Stimulated activated naive B cell treated with anti-CD40 and anti-IgM and Interleukin-4, amounts not matched to agents 10 μg/mL and 1 μg/mL and 100 μg/mL, for 72 hours (primary cell): Measurements from ENCODE around the gene NGF.
A peak's percentile ranks its signal among the peaks of the same experiment; 100 is the strongest.
"Not testable (repeated sequence)": the region's sequence is repeated elsewhere in the genome, so short reads cannot be mapped to it uniquely, and the experiment has no call there.

Experiments
- ATAC-seq, 2 donors: fragments of 150-1000 bp; cut with Tn5 transposase; replicated peaks; 2 replicates each; pipeline ENCODE4 v1.10.0; 2021; ENCODE audit warnings: moderate library complexity in 1 of 2
- DNase-seq: peaks from one replicate; pipeline ENCODE4 v3.0.0; 2021
- H3K27ac Mint-ChIP-seq: one replicate; pipeline ENCODE4 v1.8.0; 2022; ENCODE audit warnings: mild to moderate bottlenecking, mixed read lengths
- H3K27me3 Mint-ChIP-seq, 2 donors: one replicate each; pipeline ENCODE4 v1.8.0; 2022; ENCODE audit warnings: mixed read lengths in 2 of 2
- H3K36me3 Mint-ChIP-seq, 2 donors: one replicate each; pipeline ENCODE4 v1.8.0; 2022; ENCODE audit warnings: mixed read lengths in 2 of 2, mild to moderate bottlenecking in 1 of 2
- H3K4me1 Mint-ChIP-seq, 2 donors: one replicate each; pipeline ENCODE4 v1.8.0; 2022; ENCODE audit warnings: mixed read lengths in 2 of 2, mild to moderate bottlenecking in 1 of 2
- H3K4me3 Mint-ChIP-seq, 2 donors: one replicate each; pipeline ENCODE4 v1.8.0; 2022; ENCODE audit warnings: mild to moderate bottlenecking in 2 of 2, mixed read lengths in 2 of 2, moderate library complexity in 1 of 2
- H3K9me3 Mint-ChIP-seq, 2 donors: one replicate each; pipeline ENCODE4 v1.8.0; 2022; ENCODE audit warnings: mixed read lengths in 2 of 2, mild to moderate bottlenecking in 1 of 2

NGF gene

DNA sequence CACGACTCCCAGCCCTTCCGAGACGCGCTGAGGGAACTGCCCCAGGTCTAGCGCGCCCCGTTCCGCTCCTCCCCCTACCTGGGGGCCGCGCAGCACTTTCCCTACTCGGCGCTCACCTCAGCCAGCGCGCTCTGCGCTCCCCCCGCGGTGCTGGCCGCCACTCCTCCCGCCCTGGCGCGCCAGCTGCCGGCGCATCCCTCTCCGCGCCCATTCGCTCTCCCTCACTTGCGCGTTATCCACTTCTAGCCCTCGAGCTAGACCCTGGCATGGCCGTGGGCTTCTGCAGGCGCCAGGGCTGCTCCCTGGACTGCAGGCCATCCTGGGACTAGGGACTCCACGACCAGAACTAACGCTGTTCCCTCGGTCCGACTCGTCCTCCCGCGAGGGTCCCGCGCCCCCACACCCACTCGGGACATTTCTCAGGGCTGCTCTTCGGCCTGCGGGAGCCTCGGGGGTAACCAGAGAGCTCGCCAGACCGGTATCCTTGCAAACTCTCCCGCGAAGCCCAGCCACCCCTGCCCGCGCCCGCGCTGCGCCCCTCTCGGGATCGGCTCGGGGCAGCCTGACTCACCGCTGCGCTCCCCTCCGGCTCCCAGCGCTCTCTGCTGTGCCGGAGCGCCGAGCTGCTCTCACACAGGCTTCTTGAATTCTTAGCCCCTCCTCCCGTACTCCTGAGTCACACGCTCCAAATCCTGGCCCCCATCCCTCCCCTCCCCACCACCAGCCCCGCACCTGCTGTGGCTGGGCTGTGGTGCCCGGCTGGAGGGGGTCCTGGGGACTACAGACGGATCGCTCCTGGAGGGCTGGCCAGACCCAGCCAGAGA lies at the start of gene NGF:
Gene NGF, minus strand, starts transcription at position 617 of the 824 bp plus-strand sequence. CDS start 51,454 bp downstream, outside the sequence.
- Mint-ChIP-seq H3K4me1 (no peaks in the 10 kb centered on the region), H3K9me3 (peaks cover 0 to 1% of the 10 kb centered on the region in 2 donors), H3K4me3 (no peak within 1 kb of the TSS), H3K27ac (no peak within 1 kb of the TSS), H3K36me3 (peaks cover 0 to 2% of the 10 kb centered on the region in 2 donors), H3K27me3 (peaks cover 44 to 53% of the 10 kb centered on the region in 2 donors)
- DNase-seq (no peak), ATAC-seq (no peak)

DNA sequence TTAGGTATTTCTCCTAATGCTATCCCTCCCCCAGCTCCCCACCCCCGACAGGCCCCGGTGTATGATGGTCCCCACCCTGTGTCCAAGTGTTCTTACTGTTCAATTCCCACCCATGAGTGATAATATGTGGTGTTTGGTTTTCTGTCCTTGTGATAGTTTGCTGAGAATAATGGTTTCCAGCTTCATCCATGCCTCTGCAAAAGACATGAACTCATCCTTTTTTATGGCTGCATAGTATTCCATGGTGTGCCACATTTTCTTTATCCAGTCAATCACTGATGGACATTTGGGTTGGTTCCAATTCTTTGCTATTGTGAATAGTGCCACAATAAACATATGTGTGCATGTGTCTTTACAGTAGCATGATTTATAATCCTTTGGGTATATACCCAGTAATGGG lies 45.4 kb upstream of the NGF start:
- peaks cover 14 to 16% of the 10 kb centered on the region in 2 donors for H3K9me3 Mint-ChIP-seq
- H3K4me3 Mint-ChIP-seq, H3K36me3 Mint-ChIP-seq, H3K27ac Mint-ChIP-seq, H3K4me1 Mint-ChIP-seq, DNase-seq, H3K27me3 Mint-ChIP-seq, ATAC-seq: not testable (repeated sequence)

DNA sequence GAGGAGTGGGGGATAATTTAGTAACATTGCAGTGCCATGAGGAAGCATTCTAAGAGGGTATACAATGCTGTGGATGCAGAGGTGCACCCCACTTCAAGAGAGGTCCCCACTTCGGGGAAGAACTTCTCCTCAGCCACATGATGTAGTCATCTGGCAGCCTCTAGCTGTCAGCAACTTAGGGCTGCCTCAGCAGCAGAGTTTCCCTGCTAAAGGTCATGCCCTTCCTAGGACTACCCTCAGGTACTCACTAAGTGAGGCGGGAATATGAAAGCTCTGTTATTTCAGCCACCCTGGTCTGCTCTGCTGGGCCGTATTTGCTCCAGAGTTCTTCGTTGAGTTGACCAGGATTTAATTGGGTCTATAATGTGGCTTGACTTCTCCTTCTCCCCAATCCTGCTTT lies 41.9 kb upstream of the NGF start:
- H3K27me3 Mint-ChIP-seq, result peaks cover 0 to 3% of the 10 kb centered on the region in 2 donors
- H3K27ac Mint-ChIP-seq, result no peak overlapping the region
- DNase-seq (no peak), ATAC-seq (no peak)
- no peaks in the 10 kb centered on the region for H3K36me3 Mint-ChIP-seq
- H3K9me3 Mint-ChIP-seq, result peaks cover 5% of the 10 kb centered on the region in 2 donors
- H3K4me1 Mint-ChIP-seq, result peaks cover 0 to 2% of the 10 kb centered on the region in 2 donors
- H3K4me3 Mint-ChIP-seq, result no peak overlapping the region

DNA sequence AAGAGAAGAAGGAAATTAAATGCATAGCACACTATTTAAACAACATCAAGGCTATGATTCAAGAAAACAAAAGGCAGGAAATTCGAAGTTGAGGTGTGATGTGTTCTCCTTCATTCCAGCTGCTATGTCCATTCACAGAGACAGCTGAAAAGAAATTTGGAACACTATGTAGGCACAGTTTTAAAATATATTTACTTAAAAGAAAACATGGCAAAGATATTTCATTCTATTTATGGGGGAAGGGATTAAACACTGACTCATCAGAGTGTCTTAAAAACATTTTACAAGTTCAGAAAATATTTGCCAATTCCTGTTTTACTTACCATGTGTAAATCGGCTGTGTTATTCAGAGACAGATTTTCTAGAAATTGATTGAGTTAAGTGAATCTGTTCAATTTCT lies 39.4 kb upstream of the NGF start:
- H3K27me3 Mint-ChIP-seq, result peaks cover 0 to 3% of the 10 kb centered on the region in 2 donors
- DNase-seq, result no peak

DNA sequence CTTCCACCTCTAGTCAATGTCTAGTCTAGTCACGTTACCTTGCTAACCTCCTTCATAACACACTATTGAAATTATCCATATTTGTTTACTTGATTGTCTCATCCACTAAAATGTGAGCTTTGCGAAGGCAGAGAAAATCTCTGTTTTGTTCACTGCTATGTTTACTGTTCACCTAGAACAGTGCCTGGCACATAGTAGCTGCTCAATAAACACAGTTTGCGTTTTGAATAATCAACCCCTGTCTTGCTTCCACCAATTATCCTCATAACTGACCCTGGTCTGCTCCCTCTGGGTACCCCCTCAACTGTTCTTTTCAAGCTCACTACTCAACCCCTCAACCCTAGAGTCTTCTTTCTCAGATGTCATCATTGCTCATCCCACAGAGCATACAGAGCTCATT lies 36.5 kb upstream of the NGF start:
- H3K9me3 Mint-ChIP-seq, result peaks cover 0 to under 1% of the 10 kb centered on the region in 2 donors
- no peak for ATAC-seq
- H3K4me3 Mint-ChIP-seq, result no peak overlapping the region
- no peaks in the 10 kb centered on the region for H3K4me1 Mint-ChIP-seq
- DNase-seq, result no peak
- H3K36me3 Mint-ChIP-seq, result no peaks in the 10 kb centered on the region
- H3K27ac Mint-ChIP-seq, result no peak overlapping the region
- no peaks in the 10 kb centered on the region for H3K27me3 Mint-ChIP-seq

More for the DNA sequence above, 39.4 kb upstream of the NGF start:
- Mint-ChIP-seq H3K36me3 (no peaks in the 10 kb centered on the region), H3K9me3 (peaks cover 0 to 1% of the 10 kb centered on the region in 2 donors), H3K4me1 (peaks cover 0 to 2% of the 10 kb centered on the region in 2 donors), H3K4me3 (no peak overlapping the region), H3K27ac (no peak overlapping the region)
- ATAC-seq, result no peak

DNA sequence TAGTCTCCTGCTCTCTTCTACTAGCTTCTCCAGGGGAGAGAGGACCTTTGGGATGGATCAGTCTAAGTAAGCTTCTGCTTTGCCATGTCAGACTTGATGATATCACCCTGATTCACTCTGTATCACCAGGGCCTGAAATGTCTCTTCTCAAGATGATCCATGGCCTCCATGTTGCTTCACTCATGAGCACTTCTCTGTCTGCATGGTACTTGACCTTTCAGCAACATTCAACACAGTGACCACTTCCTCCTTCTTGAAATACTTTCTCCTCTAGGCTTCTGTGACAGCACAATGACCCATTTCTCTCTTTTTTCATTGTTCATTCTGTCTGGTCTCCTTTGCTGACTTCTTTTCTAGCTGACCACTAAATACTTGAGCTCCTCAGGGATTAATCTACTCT lies 35.3 kb upstream of the NGF start:
- H3K27ac Mint-ChIP-seq, result no peak overlapping the region
- no peak for DNase-seq
- H3K36me3 Mint-ChIP-seq, result no peaks in the 10 kb centered on the region
- H3K4me3 Mint-ChIP-seq, result no peak overlapping the region
- H3K9me3 Mint-ChIP-seq, result no peaks in the 10 kb centered on the region
- H3K27me3 Mint-ChIP-seq, result no peaks in the 10 kb centered on the region
- H3K4me1 Mint-ChIP-seq, result no peaks in the 10 kb centered on the region
- peak; percentile 93 to 95 for ATAC-seq

DNA sequence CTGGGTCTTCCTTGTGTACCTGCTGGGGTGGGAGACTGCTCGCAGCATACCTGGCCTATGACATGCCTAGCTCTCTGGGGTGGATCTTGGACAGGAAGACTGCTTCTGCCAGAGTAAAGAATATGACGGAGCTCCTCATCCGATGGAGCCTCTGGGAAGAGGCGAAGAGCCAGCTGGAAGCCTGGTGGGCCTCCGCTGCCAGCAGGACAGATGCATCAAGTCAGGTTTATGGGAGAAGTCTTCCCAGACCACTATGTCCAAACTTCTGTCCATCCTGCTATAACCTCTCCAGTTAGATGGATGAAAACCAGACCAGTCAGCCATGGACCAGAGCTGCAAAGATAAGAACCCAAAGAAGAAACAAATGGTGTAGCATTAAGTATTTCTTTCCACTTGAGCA lies 27.7 kb upstream of the NGF start:
- no peak for ATAC-seq

DNA sequence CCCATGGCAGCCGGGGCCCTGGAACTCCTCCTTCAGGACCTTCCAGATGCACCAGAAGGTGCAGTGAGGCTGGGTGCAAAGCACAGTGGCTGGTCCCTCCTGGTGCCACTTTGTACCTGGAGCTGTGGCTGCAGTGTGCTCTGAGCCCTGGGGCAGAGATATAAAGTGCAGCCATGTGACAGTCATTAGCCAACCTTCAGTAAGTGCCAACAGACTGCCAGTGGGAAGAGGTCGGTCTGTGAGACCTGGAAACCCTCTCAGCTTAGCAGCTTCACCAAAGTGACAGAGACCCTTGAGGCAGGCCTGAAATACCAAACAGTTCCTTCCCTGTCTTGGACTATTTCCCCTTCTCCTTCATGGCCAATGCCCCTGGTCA lies 26.7 kb upstream of the NGF start:
- H3K27me3 Mint-ChIP-seq, result no peaks in the 10 kb centered on the region
- H3K4me3 Mint-ChIP-seq, result no peak overlapping the region
- peaks cover 6 to 9% of the 10 kb centered on the region in 2 donors for H3K9me3 Mint-ChIP-seq
- DNase-seq (no peak), ATAC-seq (no peak)
- no peaks in the 10 kb centered on the region for H3K4me1 Mint-ChIP-seq
- no peak overlapping the region for H3K27ac Mint-ChIP-seq
- peaks cover 0 to 6% of the 10 kb centered on the region in 2 donors for H3K36me3 Mint-ChIP-seq

More for the DNA sequence above, 27.7 kb upstream of the NGF start:
- Mint-ChIP-seq H3K4me1 (no peaks in the 10 kb centered on the region), H3K27ac (no peak overlapping the region), H3K36me3 (peaks cover 0 to 6% of the 10 kb centered on the region in 2 donors), H3K27me3 (no peaks in the 10 kb centered on the region), H3K4me3 (no peak overlapping the region), H3K9me3 (peaks cover 6 to 9% of the 10 kb centered on the region in 2 donors)
- DNase-seq, result no peak

DNA sequence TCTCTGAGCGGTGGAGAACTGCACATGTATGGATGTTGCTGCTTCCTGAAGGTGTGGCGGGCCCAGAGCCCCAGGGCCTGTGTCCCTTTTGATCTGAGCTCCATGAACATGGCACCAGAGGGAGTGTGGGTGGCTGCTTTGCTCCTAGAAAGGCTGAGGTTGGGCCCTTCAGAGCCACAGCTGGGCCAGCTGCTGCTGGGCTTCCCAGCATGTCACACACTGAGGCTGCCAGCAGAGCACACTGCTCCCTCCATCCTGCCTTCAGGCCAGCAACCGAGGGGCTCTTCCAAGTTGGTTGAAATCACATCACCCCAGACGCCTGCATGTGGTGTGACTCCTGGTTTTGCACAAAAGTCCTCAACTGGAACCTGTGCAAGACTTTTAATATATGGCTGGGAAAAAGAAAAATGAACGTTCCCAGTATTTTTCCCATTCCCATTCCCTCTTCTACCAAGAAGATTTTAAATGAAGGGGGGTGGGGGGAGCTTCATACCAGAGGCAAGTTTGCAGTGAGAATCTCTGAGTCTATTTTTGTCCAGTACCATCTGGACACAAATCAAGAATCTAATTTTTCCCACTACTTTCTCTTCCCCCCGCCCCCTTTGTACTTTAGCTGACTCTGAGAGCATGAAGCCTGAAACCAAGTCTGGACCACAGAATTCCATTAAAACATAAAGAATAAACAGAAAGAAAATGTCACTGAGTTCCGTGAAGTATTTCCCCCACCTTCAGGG lies 26.2 kb upstream of the NGF start:
- no peak overlapping the region for H3K4me3 Mint-ChIP-seq
- H3K27me3 Mint-ChIP-seq, result no peaks in the 10 kb centered on the region
- peaks cover 0 to 6% of the 10 kb centered on the region in 2 donors for H3K36me3 Mint-ChIP-seq
- H3K9me3 Mint-ChIP-seq, result peaks cover 6 to 9% of the 10 kb centered on the region in 2 donors
- H3K4me1 Mint-ChIP-seq, result no peaks in the 10 kb centered on the region
- H3K27ac Mint-ChIP-seq, result no peak overlapping the region
- DNase-seq, result no peak
- no peak for ATAC-seq

DNA sequence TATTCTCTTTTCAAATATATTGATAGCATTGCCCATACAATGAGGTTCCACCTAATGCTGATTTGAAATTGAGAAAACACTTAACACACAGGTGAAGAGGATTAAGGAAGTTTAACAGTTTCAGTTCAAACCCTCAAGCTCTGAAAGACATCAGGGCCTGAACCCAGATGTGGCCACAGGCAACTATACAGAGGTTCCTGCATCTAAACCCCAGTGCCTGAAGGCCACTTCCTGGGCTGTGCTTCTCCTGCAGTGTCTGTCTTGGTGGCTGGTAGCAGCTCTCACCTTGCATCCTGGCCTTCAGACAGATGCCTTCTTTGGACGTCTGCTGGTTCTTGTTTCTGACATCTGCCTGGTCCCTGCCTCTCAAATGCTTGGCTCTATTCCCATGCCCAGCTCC lies 25.1 kb upstream of the NGF start:
- no peak for ATAC-seq
- no peak overlapping the region for H3K4me3 Mint-ChIP-seq
- no peaks in the 10 kb centered on the region for H3K27me3 Mint-ChIP-seq
- H3K27ac Mint-ChIP-seq, result no peak overlapping the region
- peaks cover 0 to 6% of the 10 kb centered on the region in 2 donors for H3K36me3 Mint-ChIP-seq
- no peak for DNase-seq
- no peaks in the 10 kb centered on the region for H3K4me1 Mint-ChIP-seq
- H3K9me3 Mint-ChIP-seq, result peaks cover 10 to 11% of the 10 kb centered on the region in 2 donors

DNA sequence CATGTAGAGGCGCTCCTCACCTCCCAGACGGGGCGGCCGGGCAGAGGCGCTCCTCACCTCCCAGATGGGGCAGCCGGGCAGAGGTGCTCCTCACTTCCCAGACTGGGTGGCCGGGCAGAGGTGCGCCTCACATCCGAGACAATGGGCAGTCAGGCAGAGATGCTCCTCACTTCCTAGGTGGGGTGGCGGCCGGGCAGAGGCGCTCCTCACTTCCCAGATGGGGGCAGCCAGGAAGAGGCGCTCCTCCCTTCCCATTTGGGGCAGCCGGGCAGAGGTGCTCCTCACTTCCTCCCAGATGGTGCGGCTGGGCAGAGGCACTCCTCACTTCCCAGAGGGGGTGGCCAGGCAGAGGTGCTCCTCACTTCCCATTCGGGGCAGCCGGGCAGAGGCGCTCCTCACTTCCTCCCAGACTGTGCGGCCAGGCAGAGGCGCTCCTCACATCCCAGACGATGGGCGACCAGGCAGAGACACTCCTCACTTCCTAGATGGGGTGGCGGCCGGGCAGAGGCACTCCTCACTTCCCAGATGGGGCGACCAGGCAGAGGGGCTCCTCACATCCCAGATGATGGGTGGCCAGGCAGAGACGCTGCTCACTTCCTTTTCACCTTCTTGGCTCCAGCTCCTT lies 22.6 kb upstream of the NGF start:
- not testable (repeated sequence) for DNase-seq, H3K4me1 Mint-ChIP-seq, H3K4me3 Mint-ChIP-seq, H3K36me3 Mint-ChIP-seq, H3K27ac Mint-ChIP-seq, ATAC-seq, H3K27me3 Mint-ChIP-seq
- peaks cover 10 to 11% of the 10 kb centered on the region in 2 donors for H3K9me3 Mint-ChIP-seq

DNA sequence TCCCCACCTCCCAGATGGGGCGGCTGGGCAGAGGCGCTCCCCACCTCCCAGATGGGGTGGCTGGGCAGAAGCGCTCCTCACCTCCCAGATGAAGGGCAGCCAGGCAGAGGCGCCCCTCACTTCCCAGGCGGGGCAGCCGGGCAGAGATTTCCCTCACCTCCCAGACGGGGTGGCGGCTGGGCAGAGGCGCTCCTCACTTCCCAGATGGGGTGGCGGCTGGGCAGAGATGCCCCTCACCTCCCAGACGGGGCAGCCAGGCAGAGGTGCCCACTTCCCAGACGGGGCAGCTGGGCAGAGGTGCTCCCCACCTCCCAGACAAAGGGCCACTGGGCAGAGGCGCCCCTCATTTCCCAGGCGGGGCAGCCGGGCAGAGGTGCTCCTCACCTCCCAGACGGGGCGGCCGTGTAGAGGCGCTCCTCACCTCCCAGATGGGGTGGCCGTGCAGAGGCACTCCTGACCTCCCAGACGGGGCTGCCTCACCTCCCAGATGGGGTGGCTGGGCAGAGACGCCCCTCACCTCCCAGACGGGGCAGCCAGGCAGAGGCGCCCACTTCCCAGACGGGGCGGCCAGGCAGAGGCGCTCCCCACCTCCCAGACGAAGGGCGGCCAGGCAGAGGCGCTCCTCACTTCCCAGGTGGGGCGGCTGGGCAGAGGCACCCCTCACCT lies 21.9 kb upstream of the NGF start:
- DNase-seq, H3K4me1 Mint-ChIP-seq, H3K27ac Mint-ChIP-seq: not testable (repeated sequence)

DNA sequence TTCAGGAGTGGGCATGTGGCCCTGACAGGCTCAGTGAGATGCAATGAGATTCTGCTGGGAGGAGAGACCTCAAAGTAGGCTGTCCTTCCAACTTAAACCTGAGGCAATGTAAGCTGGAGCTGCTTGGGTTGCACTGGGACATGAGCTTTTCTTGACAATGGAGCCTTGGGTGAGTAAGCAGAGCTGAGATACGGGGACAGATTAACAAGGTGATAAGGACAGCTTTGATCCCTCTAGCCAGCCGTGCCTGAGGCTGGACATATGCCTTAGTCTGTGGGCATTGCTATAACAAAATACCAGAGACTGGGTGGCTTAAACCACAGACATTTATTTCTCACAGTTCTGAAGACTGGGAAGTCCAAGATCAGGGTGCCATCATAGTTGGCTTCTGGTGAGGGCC lies 18.3 kb upstream of the NGF start:
- H3K4me1 Mint-ChIP-seq, result no peaks in the 10 kb centered on the region
- H3K4me3 Mint-ChIP-seq, result no peak overlapping the region
- DNase-seq (no peak), ATAC-seq (no peak)
- H3K9me3 Mint-ChIP-seq, result peaks cover 6 to 8% of the 10 kb centered on the region in 2 donors
- H3K27me3 Mint-ChIP-seq, result peaks cover 3 to 6% of the 10 kb centered on the region in 2 donors
- peaks cover 0 to 5% of the 10 kb centered on the region in 2 donors for H3K36me3 Mint-ChIP-seq
- H3K27ac Mint-ChIP-seq, result no peak overlapping the region

More for the DNA sequence above, 21.9 kb upstream of the NGF start:
- not testable (repeated sequence) for H3K4me3 Mint-ChIP-seq, H3K27me3 Mint-ChIP-seq, H3K36me3 Mint-ChIP-seq, ATAC-seq
- peaks cover 10 to 11% of the 10 kb centered on the region in 2 donors for H3K9me3 Mint-ChIP-seq

DNA sequence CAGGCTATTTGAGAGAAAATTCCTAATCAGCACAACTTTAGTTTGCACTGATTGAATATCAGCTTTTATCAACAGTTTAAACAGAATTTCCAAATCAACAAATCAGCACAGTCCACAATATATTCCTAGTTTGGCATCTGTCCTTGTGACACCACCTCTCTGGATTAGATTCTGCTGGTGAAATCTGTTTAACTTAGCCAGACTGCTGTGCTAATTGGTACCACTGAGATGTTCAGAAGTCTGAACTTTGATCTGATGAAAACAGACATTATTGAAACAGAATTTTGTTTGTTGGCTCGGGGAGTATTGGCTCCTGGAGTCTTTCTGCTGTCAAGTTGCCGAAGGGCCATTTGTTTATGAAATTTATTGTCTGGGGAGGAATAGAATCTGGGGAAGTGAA lies 17.0 kb upstream of the NGF start:
- Mint-ChIP-seq H3K36me3 (no peaks in the 10 kb centered on the region), H3K27me3 (peaks cover 3 to 6% of the 10 kb centered on the region in 2 donors), H3K4me1 (no peaks in the 10 kb centered on the region), H3K27ac (no peak overlapping the region), H3K9me3 (peaks cover 3% of the 10 kb centered on the region in 2 donors), H3K4me3 (no peak overlapping the region)
- ATAC-seq, result no peak
- DNase-seq, result no peak
